ENCODE results near the gene MYO5B.

- TF ChIP-seq CTCF (IDR thresholded peaks at IDR 0.05) (no peak), ZFX (IDR thresholded peaks at IDR 0.05; ENCODE audit: borderline replicate concordance) (no peak)
Observed at GRCh38 chr18:49838381-49838780, 356.6 kb downstream of the MYO5B start.

Measured in 22Rv1 (cell line).